ENCODE data around the gene GPLD1.

GRCh38 chr6:24394780-24395437 lies 94.5 kb downstream of the GPLD1 start:
- TF ChIP-seq CTCF (IDR thresholded peaks at IDR 0.05; ENCODE audit: low read depth, low read length, poor library complexity, severe bottlenecking) (no peak), EZH2phosphoT487 (IDR thresholded peaks at IDR 0.05; ENCODE audit: borderline replicate concordance, low read length) (no peak)
